GM13977 (cell line): Measurements from ENCODE around the gene AP4S1.

Experiments used
- DNase-seq: peaks from one replicate; pipeline ENCODE4 v3.0.0; 2012; ENCODE audit warnings: low spot score
- in situ Hi-C: fragments of 300-500 bp; cut with MboI; formaldehyde crosslinking; loops from one replicate; pipeline ENCODE4 v1.12.0; 2022; ENCODE audit warnings: low sequenced_read_pairs, low pct_unique_long_range_greater_than_20kb, mixed read lengths, inconsistent platforms; ENCODE audit not compliant: unreplicated experiment
- TF ChIP-seq, protein P1 (sequence below): IDR thresholded peaks from 2 replicates; pipeline ENCODE4 v1.5.1; 2012; ENCODE audit warnings: mild to moderate bottlenecking, control low read depth; ENCODE audit not compliant: insufficient read depth; ENCODE audit errors: extremely low read depth, missing control alignments

AP4S1 gene

DNA sequence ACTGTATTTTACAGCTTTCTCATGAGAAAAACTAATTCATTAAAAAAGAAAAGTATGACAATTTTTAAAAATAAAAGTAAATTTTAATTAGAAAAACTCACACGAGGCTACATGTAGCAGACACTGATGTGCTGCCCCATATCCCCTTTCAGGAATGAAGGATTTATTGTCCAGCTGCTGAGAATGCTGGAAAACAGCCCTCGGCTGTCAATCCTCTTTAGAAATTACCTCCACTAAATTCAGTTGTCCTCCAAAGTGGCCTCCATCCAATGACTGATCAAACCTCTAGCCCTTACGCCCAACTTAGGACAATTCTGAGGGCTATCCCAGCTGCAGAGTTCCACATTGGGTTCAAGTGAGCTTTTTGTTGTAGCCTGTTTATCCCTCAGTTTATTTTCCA, 29.8 kb upstream of the AP4S1 start:
- TF ChIP-seq, protein P1, sequence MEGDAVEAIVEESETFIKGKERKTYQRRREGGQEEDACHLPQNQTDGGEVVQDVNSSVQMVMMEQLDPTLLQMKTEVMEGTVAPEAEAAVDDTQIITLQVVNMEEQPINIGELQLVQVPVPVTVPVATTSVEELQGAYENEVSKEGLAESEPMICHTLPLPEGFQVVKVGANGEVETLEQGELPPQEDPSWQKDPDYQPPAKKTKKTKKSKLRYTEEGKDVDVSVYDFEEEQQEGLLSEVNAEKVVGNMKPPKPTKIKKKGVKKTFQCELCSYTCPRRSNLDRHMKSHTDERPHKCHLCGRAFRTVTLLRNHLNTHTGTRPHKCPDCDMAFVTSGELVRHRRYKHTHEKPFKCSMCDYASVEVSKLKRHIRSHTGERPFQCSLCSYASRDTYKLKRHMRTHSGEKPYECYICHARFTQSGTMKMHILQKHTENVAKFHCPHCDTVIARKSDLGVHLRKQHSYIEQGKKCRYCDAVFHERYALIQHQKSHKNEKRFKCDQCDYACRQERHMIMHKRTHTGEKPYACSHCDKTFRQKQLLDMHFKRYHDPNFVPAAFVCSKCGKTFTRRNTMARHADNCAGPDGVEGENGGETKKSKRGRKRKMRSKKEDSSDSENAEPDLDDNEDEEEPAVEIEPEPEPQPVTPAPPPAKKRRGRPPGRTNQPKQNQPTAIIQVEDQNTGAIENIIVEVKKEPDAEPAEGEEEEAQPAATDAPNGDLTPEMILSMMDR: no peak
- in situ Hi-C loops: no loop called here
- DNase-seq: no peak

DNA sequence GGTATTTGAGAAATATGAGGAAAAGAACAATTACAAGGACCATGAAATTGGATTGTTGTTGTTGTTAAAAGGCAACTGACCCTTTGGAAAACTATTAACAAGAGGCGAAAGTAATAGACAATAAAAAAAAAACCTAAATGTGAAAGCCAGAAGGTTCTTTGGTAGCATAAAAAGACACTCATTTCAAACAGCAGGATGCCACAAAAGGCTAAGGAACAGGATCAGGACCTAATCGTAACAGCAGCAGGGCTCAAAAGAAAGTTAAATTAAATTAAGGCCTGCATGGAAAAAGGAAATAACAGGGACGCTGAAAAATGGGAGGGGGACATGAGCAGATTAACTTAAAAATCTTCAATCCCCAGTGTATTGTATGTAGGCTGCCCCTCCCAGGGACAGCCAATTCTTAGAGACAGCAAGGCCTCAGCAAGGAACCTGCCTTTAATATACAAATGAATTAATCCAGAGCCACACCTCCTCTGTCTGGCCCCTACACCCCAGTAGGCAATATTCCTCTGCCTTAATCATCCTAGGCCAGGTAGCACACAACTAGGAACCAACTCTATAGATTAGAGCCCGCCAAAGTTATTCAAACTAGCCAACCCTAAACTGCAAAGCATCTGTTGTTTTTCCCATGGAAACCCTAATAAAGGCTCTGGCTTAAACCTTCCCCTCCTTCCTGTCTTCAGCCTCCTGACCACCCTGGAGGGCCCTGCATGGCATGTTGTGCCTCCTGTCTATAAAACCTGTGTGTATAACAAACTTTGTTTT, 28.4 kb upstream of the AP4S1 start:
- no peak for DNase-seq
- in situ Hi-C loops: no loop called here
- TF ChIP-seq, protein P1: no peak

DNA sequence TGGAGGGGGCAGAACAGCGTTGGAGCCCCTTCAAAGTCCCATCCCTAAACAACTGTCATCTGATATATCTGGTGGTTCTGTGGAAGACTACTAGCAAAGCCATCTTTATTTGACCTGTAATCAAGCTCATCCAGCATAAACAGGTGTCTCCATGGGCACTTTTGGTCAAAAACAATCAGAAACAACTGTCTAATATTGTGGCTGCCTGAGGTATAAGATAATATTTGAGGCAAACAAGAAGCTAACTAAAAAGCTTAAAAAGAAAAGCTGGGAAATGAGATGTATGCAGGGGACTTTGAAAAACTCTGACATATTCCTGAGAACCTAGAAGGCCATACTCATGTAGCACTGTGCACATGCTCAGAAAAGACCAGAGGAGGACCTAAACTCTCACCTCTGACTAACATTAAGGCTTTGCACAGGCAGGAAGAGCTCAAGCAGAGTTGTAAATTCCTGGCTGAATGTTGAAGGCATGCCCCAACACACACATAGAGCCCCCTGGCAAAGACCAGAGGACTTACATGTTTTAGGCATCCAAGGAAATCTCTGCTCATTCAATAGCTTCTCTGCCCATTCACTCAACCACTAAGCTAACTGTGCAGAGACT, 27.2 kb upstream of the AP4S1 start:
- DNase-seq: no peak
- in situ Hi-C loops: no loop called here
- TF ChIP-seq, protein P1: no peak

DNA sequence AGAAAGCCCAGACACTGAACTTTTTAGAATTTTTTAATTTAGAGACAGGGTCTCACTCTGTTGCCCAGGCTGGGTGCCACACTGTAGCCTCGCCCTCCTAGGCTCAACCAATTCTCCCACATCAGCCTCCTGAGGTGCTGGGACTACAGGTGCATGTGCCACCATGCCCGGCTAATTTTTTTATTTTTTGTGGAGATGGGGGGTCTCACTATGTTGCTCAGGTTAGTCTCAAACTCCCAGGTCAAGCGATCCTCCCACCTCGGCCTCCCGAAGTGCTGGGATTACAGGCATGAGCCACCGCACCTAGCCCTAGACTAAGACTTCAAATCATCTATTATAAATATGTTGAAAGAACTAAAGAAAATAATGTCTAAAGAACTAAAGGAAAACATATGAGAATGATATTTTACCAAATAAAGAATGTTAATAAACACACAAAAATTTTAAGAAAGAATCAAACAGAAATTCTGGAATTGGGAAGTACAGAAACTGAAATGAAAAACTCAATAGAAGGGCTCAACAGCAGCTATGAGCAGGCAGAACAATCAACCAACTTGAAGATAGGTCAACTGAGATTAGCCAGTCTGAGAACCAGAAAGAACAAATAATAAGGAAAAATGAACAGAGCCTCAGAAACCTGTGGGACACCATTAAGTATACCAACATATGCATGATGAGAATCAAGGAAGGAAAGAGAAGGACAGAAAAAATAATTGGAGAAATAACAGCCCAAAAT, 26.2 kb upstream of the AP4S1 start:
- in situ Hi-C loops: no loop called here
- DNase-seq: no peak
- TF ChIP-seq, protein P1: no peak

DNA sequence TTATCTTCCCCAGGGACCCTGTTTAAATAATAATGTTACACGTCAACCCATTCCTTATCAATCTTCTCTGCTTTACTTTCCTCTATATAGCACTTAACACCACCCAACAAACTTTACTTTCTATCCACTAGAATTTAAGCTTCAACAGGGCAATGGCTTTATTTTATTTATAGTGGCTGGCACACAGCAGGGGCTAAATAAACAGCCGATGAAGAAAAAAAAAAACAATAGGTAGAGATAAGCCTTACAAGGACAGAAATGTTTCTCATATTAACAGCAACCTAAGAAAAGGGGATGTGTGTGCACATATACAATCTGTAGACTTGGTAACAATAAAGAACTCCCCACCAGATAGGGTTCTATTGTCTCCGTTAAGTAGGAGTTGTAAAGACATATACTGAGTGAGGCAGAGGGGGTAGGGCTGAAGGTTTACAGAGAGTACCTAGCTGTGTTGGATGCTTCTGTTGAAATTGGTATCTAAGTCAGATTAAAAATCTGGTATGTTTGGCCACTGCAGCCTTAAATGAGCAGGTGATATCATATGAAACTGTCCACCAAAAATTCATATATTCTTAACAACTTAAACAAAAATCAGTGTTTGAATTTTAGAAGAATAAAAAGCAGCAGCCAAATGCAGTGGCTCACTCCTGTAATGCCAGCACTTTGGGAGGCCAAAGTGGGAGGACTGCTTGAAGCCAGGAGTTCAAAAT, 24.7 kb upstream of the AP4S1 start:
- in situ Hi-C loops: no loop called here
- DNase-seq: no peak
- TF ChIP-seq, protein P1: no peak

DNA sequence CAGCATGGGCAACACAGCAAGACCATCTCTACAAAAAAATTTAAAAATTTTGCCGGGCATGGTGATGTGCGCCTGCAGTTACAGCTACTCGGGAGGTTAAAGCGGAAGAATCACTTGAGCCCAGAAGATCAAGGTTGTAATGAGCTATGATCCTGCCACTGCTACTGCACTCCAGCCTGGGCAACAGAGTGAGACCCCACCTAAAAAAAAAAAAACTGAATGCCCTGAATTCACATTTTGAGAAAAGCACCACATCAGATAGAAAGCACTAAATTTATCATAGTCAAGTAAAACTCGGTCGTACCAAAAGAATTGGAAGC, 24.1 kb upstream of the AP4S1 start:
- in situ Hi-C loops: no loop called here
- DNase-seq: no peak

More for the DNA sequence above, 24.1 kb upstream of the AP4S1 start:
- TF ChIP-seq, protein P1: no peak
